OCI-LY3 (cell line): ENCODE measurements around the gene RAN.
"Not testable (repeated sequence)": the region's sequence is repeated elsewhere in the genome, so short reads cannot be mapped to it uniquely, and the experiment has no call there.

Source experiments
- H2AFZ ChIP-seq: fragments of 200-600, 300-600 bp; shearing (Covaris generic); 2 replicates; pipeline ENCODE4 v1.6.0; 2014; ENCODE audit warnings: antibody characterized with exemption, low read depth, low read length
- H3K27ac ChIP-seq: fragments of 200-600, 300-600 bp; sonication (generic); 2 replicates; pipeline ENCODE4 v1.5.1; 2014; ENCODE audit warnings: mild to moderate bottlenecking, low read length, moderate library complexity, mixed read lengths
- H3K27me3 ChIP-seq: fragments of 200-600, 300-600 bp; sonication (generic); 2 replicates; pipeline ENCODE4 v1.6.1; 2014; ENCODE audit warnings: low read depth, low read length, mixed read lengths
- H3K36me3 ChIP-seq: fragments of 200-600, 300-600 bp; sonication (generic); replicated peaks from 2 replicates; pipeline ENCODE3; 2014; ENCODE audit warnings: low read depth, low read length, mixed read lengths
- H3K4me1 ChIP-seq: fragments of 300-600, 200-600 bp; sonication (generic); 2 replicates; pipeline ENCODE4 v1.6.1; 2014; ENCODE audit warnings: low read length, mixed read lengths
- H3K4me2 ChIP-seq: fragments of 200-600, 300-600 bp; sonication (generic); 2 replicates; pipeline ENCODE4 v1.6.1; 2014; ENCODE audit warnings: low read length, mixed read lengths
- H3K4me3 ChIP-seq: fragments of 300-600, 200-600 bp; sonication (generic); 2 replicates; pipeline ENCODE4 v1.5.1; 2014; ENCODE audit warnings: antibody characterized with exemption, mild to moderate bottlenecking, low read length, moderate library complexity
- H3K79me2 ChIP-seq: fragments of 300-600, 200-600 bp; shearing (Covaris generic); 2 replicates; pipeline ENCODE4 v1.6.1; 2014; ENCODE audit warnings: mild to moderate bottlenecking, low read length, mixed read lengths
- H3K9ac ChIP-seq: fragments of 300-600, 200-600 bp; shearing (Covaris generic); 2 replicates; pipeline ENCODE4 v1.6.0; 2014; ENCODE audit warnings: mild to moderate bottlenecking, low read length, moderate library complexity
- H3K9me3 ChIP-seq: fragments of 200-600, 300-600 bp; shearing (Covaris generic); 2 replicates; pipeline ENCODE4 v1.6.1; 2014; ENCODE audit warnings: low read length, mixed read lengths; ENCODE audit not compliant: insufficient read depth
- H4K20me1 ChIP-seq: fragments of 200-600, 300-600 bp; sonication (generic); 2 replicates; pipeline ENCODE4 v1.6.1; 2016; ENCODE audit warnings: low read length, mixed read lengths; ENCODE audit not compliant: insufficient read depth
- EZH2phosphoT487 ChIP-seq: fragments of 200-600 bp; shearing (Covaris generic); IDR thresholded peaks from 2 replicates; pipeline ENCODE4 v1.6.1; 2018; ENCODE audit warnings: antibody characterized with exemption, mixed run types, low read depth
- TF ChIP-seq, protein P1 (sequence below): fragments of 200-600, 300-600 bp; sonication (generic); IDR thresholded peaks from 2 replicates; pipeline ENCODE4 v1.5.1; 2014; ENCODE audit warnings: antibody characterized with exemption, low read length, low read depth

The RAN gene

GRCh38 chr12:130860311-130860710, 11.6 kb upstream of the RAN start:
- Histone ChIP-seq H3K27ac (no peak overlapping the region), H3K9me3 (peaks cover 7% of the 10 kb centered on the region; the same call in 1 of the 2 replicates), H3K36me3 (no peaks in the 10 kb centered on the region), H3K79me2 (no peaks in the 10 kb centered on the region), H4K20me1 (no peaks in the 10 kb centered on the region), H3K9ac (no peak overlapping the region), H3K27me3 (no peaks in the 10 kb centered on the region), H3K4me1 (peaks cover 1% of the 10 kb centered on the region; the same call in 1 of the 2 replicates), H3K4me3 (no peak overlapping the region), H2AFZ (no peak overlapping the region), H3K4me2 (no peak overlapping the region)
- TF ChIP-seq, protein P1, sequence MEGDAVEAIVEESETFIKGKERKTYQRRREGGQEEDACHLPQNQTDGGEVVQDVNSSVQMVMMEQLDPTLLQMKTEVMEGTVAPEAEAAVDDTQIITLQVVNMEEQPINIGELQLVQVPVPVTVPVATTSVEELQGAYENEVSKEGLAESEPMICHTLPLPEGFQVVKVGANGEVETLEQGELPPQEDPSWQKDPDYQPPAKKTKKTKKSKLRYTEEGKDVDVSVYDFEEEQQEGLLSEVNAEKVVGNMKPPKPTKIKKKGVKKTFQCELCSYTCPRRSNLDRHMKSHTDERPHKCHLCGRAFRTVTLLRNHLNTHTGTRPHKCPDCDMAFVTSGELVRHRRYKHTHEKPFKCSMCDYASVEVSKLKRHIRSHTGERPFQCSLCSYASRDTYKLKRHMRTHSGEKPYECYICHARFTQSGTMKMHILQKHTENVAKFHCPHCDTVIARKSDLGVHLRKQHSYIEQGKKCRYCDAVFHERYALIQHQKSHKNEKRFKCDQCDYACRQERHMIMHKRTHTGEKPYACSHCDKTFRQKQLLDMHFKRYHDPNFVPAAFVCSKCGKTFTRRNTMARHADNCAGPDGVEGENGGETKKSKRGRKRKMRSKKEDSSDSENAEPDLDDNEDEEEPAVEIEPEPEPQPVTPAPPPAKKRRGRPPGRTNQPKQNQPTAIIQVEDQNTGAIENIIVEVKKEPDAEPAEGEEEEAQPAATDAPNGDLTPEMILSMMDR = no peak
- no peak for TF ChIP-seq EZH2phosphoT487

DNA sequence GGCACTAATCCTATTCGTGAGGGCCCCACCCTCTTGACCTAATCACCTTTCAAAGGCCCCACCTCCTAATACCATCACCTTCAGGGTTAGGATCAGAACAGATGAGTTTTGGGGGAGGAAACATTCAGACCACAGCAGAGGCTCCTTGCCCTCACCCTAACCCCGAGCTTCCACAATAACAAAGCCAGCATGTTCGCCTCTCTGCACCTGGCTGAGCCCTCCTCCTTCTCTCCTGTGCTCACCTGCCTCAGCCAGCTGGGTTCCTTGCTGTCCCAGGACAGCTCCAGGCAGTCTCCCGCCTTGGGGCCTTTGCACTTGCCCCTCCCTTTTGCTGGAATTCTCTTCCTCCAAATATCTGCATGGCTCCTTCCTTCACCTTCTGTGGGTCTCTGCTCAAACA, 9.7 kb upstream of the RAN start:
- Histone ChIP-seq H3K4me2 (no peak overlapping the region), H3K27me3 (no peaks in the 10 kb centered on the region), H3K79me2 (no peaks in the 10 kb centered on the region), H3K4me3 (no peak overlapping the region), H3K4me1 (no peaks in the 10 kb centered on the region), H2AFZ (no peak overlapping the region), H3K36me3 (no peaks in the 10 kb centered on the region), H4K20me1 (no peaks in the 10 kb centered on the region), H3K27ac (no peak overlapping the region), H3K9ac (no peak overlapping the region), H3K9me3 (0 out of 2 replicates have a peak, but pooled peaks cover 3% of the 10 kb centered on the region)
- TF ChIP-seq, protein P1 = no peak
- no peak for TF ChIP-seq EZH2phosphoT487

DNA sequence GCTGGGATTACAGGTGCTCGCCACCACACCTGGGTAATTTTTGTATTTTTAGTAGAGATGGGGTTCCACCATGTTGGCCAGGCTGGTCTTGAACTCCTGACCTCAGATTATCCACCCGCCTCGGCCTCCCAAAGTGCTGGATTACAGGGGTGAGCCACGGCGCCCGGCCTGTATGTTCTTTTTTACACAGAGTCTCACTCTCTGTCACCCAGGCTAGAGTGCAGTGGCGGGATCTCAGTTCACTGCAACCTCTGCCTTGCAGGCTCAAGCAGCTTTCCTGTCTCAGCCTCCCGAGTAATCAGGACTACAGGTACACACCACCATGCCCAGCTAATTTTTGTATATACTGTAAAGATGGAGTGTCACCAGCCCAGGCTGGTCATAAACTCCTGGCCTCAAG, 9.1 kb upstream of the RAN start:
- not testable (repeated sequence) for H3K4me3 ChIP-seq, H3K9ac ChIP-seq, H3K9me3 ChIP-seq, H3K4me2 ChIP-seq, H2AFZ ChIP-seq, H4K20me1 ChIP-seq, H3K27ac ChIP-seq, H3K27me3 ChIP-seq, H3K36me3 ChIP-seq, H3K79me2 ChIP-seq, H3K4me1 ChIP-seq

- no peaks in the 10 kb centered on the region for H3K27me3 ChIP-seq
- H3K27ac ChIP-seq = no peak overlapping the region
- no peak overlapping the region for H3K9ac ChIP-seq
- H3K4me2 ChIP-seq = no peak overlapping the region
- no peaks in the 10 kb centered on the region for H3K4me1 ChIP-seq
- H4K20me1 ChIP-seq = no peaks in the 10 kb centered on the region
- H3K79me2 ChIP-seq = no peaks in the 10 kb centered on the region
- H2AFZ ChIP-seq = no peak overlapping the region
- TF ChIP-seq EZH2phosphoT487 = no peak
- TF ChIP-seq, protein P1 = no peak
- no peak overlapping the region for H3K4me3 ChIP-seq
- H3K36me3 ChIP-seq = no peaks in the 10 kb centered on the region
- H3K9me3 ChIP-seq = no peaks in the 10 kb centered on the region
These were observed 8.6 kb upstream of the RAN start for GRCh38 chr12:130863298-130863697.

DNA sequence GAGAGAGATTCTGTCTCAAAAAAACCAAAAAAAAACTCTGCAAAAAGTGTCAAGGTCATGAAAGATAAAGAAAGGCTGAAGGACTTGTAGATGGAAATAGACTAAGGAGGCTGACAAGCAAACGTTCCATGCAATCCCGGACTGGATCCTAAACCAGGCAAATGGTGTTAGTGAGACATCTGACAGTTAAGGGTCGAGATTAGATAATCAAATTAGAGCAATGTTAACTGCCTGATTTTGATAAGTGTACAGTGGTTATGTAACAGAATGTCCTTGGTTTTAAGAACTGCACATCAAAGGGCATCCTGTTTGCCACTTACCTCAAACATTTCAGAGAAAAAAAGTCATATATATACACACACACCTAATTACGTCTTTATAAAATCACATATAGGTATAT, 3.5 kb upstream of the RAN start:
- no peaks in the 10 kb centered on the region for H3K27me3 ChIP-seq
- no peak overlapping the region for H3K27ac ChIP-seq
- TF ChIP-seq, protein P1 = no peak
- no peak for TF ChIP-seq EZH2phosphoT487

More for the DNA sequence above, 3.5 kb upstream of the RAN start:
- Histone ChIP-seq H3K4me2 (no peak overlapping the region), H3K36me3 (peaks cover 9% of the 10 kb centered on the region), H3K9me3 (no peaks in the 10 kb centered on the region), H3K9ac (no peak overlapping the region), H3K79me2 (peaks cover 22% of the 10 kb centered on the region), H2AFZ (no peak overlapping the region), H3K4me1 (peaks cover 11% of the 10 kb centered on the region), H3K4me3 (no peak overlapping the region), H4K20me1 (no peaks in the 10 kb centered on the region; the same call in 1 of the 2 replicates)
